ENCODE results near the gene IGHMBP2. TPM values are rescaled to one million over a fixed set of nuclear protein-coding genes. Genes with fewer than 3 reads are reported as not detected.
A peak's percentile ranks its signal among the peaks of the same experiment; 100 is the strongest.

Gene IGHMBP2
- total and polyA plus RNA-seq, 2 experiments from 2014 or later: 14.3 to 27.7 TPM

DNA sequence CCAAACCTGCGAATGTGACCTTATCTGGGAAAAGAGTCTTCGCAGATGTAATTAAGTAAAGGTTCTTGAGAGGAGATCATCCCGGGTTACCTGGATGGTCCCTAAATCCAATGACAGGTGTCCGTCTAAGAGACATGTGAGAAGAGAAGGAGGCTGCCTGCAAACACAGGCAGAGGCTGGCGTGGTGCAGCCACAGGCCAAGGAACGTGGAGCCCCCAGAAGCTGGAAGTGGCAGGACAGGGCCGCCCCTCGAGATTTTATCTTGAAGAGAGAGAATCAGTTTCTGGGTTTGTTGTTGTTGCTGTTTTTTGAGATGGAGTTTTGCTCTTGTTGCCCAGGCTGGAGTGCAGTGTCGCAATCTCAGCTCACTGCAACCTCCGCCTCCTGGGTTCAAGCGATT lies 43.5 kb downstream of the IGHMBP2 start:
- Mint-ChIP-seq H3K36me3 (ENCODE audit: low read depth) (no peaks in the 10 kb centered on the region), H3K9me3 (no peaks in the 10 kb centered on the region), H3K4me1 (peaks cover 24% of the 10 kb centered on the region), H3K27me3 (ENCODE audit: insufficient read depth, low read depth, poor library complexity) (peaks cover 6% of the 10 kb centered on the region), H3K27ac (peak overlapping the region; percentile 35; the same call in 1 of the 2 replicates), H3K4me3 (no peak overlapping the region)
- Histone ChIP-seq H3K9me2 (ENCODE audit: insufficient read depth) (no peaks in the 10 kb centered on the region), H3K4me1 (ENCODE audit: insufficient read depth) (peaks cover 6% of the 10 kb centered on the region; the same call in 1 of the 2 replicates), H3K27me3 (ENCODE audit: insufficient read depth) (no peaks in the 10 kb centered on the region), H3K36me3 (ENCODE audit: insufficient read depth) (no peaks in the 10 kb centered on the region), H3K4me2 (no peak overlapping the region), H3F3A (replicated peaks; ENCODE audit: low read depth) (no peaks in the 10 kb centered on the region), H3K27ac (ENCODE audit: low read depth) (no peak overlapping the region), H4K20me1 (replicated peaks; ENCODE audit: insufficient read depth) (no peaks in the 10 kb centered on the region), H3K79me2 (replicated peaks; ENCODE audit: insufficient read depth) (no peaks in the 10 kb centered on the region), H3K4me3 (no peak overlapping the region), H2AFZ (no peak overlapping the region)
- ATAC-seq (no peak), DNase-seq (ENCODE audit: low spot score) (no peak)
- TF ChIP-seq, protein P1, sequence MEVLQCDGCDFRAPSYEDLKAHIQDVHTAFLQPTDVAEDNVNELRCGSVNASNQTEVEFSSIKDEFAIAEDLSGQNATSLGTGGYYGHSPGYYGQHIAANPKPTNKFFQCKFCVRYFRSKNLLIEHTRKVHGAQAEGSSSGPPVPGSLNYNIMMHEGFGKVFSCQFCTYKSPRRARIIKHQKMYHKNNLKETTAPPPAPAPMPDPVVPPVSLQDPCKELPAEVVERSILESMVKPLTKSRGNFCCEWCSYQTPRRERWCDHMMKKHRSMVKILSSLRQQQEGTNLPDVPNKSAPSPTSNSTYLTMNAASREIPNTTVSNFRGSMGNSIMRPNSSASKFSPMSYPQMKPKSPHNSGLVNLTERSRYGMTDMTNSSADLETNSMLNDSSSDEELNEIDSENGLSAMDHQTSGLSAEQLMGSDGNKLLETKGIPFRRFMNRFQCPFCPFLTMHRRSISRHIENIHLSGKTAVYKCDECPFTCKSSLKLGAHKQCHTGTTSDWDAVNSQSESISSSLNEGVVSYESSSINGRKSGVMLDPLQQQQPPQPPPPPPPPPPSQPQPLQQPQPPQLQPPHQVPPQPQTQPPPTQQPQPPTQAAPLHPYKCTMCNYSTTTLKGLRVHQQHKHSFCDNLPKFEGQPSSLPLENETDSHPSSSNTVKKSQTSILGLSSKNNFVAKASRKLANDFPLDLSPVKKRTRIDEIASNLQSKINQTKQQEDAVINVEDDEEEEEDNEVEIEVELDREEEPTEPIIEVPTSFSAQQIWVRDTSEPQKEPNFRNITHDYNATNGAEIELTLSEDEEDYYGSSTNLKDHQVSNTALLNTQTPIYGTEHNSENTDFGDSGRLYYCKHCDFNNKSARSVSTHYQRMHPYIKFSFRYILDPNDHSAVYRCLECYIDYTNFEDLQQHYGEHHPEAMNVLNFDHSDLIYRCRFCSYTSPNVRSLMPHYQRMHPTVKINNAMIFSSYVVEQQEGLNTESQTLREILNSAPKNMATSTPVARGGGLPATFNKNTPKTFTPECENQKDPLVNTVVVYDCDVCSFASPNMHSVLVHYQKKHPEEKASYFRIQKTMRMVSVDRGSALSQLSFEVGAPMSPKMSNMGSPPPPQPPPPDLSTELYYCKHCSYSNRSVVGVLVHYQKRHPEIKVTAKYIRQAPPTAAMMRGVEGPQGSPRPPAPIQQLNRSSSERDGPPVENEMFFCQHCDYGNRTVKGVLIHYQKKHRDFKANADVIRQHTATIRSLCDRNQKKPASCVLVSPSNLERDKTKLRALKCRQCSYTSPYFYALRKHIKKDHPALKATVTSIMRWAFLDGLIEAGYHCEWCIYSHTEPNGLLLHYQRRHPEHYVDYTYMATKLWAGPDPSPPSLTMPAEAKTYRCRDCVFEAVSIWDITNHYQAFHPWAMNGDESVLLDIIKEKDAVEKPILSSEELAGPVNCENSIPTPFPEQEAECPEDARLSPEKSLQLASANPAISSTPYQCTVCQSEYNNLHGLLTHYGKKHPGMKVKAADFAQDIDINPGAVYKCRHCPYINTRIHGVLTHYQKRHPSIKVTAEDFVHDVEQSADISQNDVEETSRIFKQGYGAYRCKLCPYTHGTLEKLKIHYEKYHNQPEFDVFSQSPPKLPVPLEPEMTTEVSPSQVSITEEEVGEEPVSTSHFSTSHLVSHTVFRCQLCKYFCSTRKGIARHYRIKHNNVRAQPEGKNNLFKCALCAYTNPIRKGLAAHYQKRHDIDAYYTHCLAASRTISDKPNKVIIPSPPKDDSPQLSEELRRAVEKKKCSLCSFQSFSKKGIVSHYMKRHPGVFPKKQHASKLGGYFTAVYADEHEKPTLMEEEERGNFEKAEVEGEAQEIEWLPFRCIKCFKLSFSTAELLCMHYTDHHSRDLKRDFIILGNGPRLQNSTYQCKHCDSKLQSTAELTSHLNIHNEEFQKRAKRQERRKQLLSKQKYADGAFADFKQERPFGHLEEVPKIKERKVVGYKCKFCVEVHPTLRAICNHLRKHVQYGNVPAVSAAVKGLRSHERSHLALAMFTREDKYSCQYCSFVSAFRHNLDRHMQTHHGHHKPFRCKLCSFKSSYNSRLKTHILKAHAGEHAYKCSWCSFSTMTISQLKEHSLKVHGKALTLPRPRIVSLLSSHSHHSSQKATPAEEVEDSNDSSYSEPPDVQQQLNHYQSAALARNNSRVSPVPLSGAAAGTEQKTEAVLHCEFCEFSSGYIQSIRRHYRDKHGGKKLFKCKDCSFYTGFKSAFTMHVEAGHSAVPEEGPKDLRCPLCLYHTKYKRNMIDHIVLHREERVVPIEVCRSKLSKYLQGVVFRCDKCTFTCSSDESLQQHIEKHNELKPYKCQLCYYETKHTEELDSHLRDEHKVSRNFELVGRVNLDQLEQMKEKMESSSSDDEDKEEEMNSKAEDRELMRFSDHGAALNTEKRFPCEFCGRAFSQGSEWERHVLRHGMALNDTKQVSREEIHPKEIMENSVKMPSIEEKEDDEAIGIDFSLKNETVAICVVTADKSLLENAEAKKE (CRISPR knock-in tag; IDR thresholded peaks at IDR 0.05): no peak
- TF ChIP-seq JUNB (IDR thresholded peaks at IDR 0.05; ENCODE audit: unreplicated experiment): no peak
- TF ChIP-seq, protein P2, sequence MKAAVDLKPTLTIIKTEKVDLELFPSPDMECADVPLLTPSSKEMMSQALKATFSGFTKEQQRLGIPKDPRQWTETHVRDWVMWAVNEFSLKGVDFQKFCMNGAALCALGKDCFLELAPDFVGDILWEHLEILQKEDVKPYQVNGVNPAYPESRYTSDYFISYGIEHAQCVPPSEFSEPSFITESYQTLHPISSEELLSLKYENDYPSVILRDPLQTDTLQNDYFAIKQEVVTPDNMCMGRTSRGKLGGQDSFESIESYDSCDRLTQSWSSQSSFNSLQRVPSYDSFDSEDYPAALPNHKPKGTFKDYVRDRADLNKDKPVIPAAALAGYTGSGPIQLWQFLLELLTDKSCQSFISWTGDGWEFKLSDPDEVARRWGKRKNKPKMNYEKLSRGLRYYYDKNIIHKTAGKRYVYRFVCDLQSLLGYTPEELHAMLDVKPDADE (IDR thresholded peaks at IDR 0.05): no peak
- no peak for TF ChIP-seq NANOG (IDR thresholded peaks at IDR 0.05; ENCODE audit: borderline replicate concordance)
- TF ChIP-seq ZNF331 (CRISPR knock-in tag; IDR thresholded peaks at IDR 0.05; ENCODE audit: low read depth): no peak
- no peak for TF ChIP-seq POLR2AphosphoS5 (IDR thresholded peaks at IDR 0.05; ENCODE audit: low read depth)
- no peak for TF ChIP-seq CREB1 (CRISPR knock-in tag; IDR thresholded peaks at IDR 0.05; ENCODE audit: low read depth)
- no peak for TF ChIP-seq STAT1 (IDR thresholded peaks at IDR 0.05; ENCODE audit: unreplicated experiment)
